ENCODE data around the gene TM9SF2.

DNA sequence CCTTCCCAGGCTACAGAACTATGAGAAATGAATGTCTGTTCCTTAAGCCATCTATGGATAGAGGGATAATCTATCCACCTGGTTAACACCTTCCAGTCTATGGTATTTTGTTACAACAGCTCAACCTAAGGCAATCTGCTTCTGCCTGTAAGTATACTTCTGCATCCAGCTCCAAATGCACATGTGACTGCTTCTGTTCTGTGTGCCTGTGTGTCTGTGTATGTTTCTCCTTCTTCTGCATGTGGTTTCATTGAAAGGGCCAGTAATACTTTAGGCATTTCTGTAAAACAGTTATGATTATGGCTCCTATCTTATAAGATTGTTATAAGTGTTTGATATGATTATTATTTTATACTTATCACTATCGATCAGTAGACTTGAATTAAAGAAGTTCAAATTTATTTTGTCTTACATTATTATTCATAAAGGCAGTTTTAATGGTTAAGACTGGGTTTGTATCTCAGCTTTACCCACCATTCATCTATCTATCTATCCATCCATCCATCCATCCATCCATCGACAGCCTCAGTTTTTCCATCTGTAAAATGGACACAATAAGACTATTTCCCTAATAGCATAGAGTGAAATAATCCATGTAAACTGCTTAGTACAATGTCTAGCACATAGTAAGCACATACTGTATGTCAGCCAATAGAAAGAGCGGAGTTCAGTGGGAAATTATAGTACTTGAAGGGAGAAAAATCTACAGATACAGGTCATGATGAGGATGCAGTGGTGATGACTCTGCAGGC lies 37.5 kb upstream of the TM9SF2 start:
- TF ChIP-seq, protein P1, sequence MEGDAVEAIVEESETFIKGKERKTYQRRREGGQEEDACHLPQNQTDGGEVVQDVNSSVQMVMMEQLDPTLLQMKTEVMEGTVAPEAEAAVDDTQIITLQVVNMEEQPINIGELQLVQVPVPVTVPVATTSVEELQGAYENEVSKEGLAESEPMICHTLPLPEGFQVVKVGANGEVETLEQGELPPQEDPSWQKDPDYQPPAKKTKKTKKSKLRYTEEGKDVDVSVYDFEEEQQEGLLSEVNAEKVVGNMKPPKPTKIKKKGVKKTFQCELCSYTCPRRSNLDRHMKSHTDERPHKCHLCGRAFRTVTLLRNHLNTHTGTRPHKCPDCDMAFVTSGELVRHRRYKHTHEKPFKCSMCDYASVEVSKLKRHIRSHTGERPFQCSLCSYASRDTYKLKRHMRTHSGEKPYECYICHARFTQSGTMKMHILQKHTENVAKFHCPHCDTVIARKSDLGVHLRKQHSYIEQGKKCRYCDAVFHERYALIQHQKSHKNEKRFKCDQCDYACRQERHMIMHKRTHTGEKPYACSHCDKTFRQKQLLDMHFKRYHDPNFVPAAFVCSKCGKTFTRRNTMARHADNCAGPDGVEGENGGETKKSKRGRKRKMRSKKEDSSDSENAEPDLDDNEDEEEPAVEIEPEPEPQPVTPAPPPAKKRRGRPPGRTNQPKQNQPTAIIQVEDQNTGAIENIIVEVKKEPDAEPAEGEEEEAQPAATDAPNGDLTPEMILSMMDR (IDR thresholded peaks at IDR 0.05; ENCODE audit: insufficient read depth, low read length, poor library complexity, severe bottlenecking): no peak
- no peak for TF ChIP-seq EZH2phosphoT487 (conservative IDR thresholded peaks at IDR 0.05; ENCODE audit: low read length)
